ENCODE data around the gene HIF1A.

GRCh38 chr14:61720741-61721140, 25.4 kb downstream of the HIF1A start:
- TF ChIP-seq, protein P1, sequence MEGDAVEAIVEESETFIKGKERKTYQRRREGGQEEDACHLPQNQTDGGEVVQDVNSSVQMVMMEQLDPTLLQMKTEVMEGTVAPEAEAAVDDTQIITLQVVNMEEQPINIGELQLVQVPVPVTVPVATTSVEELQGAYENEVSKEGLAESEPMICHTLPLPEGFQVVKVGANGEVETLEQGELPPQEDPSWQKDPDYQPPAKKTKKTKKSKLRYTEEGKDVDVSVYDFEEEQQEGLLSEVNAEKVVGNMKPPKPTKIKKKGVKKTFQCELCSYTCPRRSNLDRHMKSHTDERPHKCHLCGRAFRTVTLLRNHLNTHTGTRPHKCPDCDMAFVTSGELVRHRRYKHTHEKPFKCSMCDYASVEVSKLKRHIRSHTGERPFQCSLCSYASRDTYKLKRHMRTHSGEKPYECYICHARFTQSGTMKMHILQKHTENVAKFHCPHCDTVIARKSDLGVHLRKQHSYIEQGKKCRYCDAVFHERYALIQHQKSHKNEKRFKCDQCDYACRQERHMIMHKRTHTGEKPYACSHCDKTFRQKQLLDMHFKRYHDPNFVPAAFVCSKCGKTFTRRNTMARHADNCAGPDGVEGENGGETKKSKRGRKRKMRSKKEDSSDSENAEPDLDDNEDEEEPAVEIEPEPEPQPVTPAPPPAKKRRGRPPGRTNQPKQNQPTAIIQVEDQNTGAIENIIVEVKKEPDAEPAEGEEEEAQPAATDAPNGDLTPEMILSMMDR (IDR thresholded peaks at IDR 0.05) = no peak
- TF ChIP-seq EZH2 (IDR thresholded peaks at IDR 0.05) = no peak

Measured in neural progenitor cell (in vitro differentiated cells).